ENCODE measurements around the gene LIMS2.

Gene LIMS2

GRCh38 chr2:127672341-127673224 lies 2.7 kb downstream of the LIMS2 start:
- TF ChIP-seq CTCF (IDR thresholded peaks at IDR 0.05; ENCODE audit: extremely low read depth, missing control alignments), result no peak

GRCh38 chr2:127671557-127672302 lies 3.6 kb downstream of the LIMS2 start:
- TF ChIP-seq CTCF (IDR thresholded peaks at IDR 0.05; ENCODE audit: extremely low read depth, missing control alignments), result no peak

More at GRCh38 chr2:127672341-127673224, 2.7 kb downstream of the LIMS2 start:
- no peak for DNase-seq (ENCODE audit: low spot score)

GRCh38 chr2:127670957-127671290 lies 4.4 kb downstream of the LIMS2 start:
- no peak for TF ChIP-seq CTCF (IDR thresholded peaks at IDR 0.05; ENCODE audit: extremely low read depth, missing control alignments)
- no peak for DNase-seq (ENCODE audit: low spot score)

More at GRCh38 chr2:127671557-127672302, 3.6 kb downstream of the LIMS2 start:
- no peak for DNase-seq (ENCODE audit: low spot score)

GRCh38 chr2:127670055-127670956 lies 5.0 kb downstream of the LIMS2 start:
- no peak for DNase-seq (ENCODE audit: low spot score)
- no peak for TF ChIP-seq CTCF (IDR thresholded peaks at IDR 0.05; ENCODE audit: extremely low read depth, missing control alignments)

- no peak for DNase-seq (ENCODE audit: low spot score)
- TF ChIP-seq CTCF (IDR thresholded peaks at IDR 0.05; ENCODE audit: extremely low read depth, missing control alignments), result no peak
Observed at GRCh38 chr2:127669056-127669455, 6.3 kb downstream of the LIMS2 start.

GRCh38 chr2:127665267-127665893 lies 9.9 kb downstream of the LIMS2 start:
- no peak for DNase-seq (ENCODE audit: low spot score)

More at GRCh38 chr2:127665267-127665893, 9.9 kb downstream of the LIMS2 start:
- no peak for TF ChIP-seq CTCF (IDR thresholded peaks at IDR 0.05; ENCODE audit: extremely low read depth, missing control alignments)
